Lung microvascular endothelial cell (primary cell): Measurements from ENCODE around the gene DPP8. TPM values are rescaled to one million over a fixed set of nuclear protein-coding genes. Genes with fewer than 3 reads are reported as not detected.
"Not testable (repeated sequence)": the region's sequence is repeated elsewhere in the genome, so short reads cannot be mapped to it uniquely, and the experiment has no call there.

Experiments used
- DNase-seq, 2 donors: peaks; one replicate each; pipeline versions ENCODE4 v3.0.0 to v3.0.0-alpha.2; 2010; ENCODE audit warnings: low read depth in 2 of 2
- total RNA-seq: library from RNA; depleted of rRNA; stranded (reverse); fragments of >200 nt; gene quantifications from 2 replicates; pipeline ENCODE4 v1.2.1, GENCODE V29; 2014

Gene DPP8
- total RNA-seq, 1 donor from 2014 or later = 54.6 TPM

DNA sequence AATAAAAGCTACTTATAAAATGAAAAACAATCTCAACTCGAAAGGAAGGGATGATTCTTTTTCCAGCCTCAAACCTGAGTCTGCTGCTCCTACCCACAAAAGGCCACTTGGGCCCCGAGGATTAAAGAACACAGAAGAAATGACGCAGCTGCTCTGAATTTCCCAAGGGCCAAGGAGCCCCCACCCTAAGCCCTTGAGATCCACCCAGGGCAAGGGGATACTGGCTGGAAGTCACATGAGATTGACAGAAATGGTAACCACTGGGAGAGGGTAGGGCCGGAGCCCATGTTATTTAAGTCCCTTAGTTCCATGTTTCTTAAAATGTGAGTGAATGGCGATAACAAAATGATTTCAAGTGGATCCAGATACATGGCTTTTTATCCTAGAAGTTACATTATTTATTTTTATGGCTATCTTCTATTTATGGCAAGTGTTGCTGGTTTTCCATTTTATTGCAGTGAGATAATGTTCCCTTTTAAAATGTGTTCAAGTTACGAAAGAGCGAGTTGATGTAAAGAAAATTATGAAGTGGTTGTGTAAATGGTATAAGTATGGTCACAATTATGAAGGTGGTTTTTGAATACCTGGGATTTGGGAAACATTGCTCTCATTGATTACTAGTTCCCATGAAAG lies 111.6 kb downstream of the DPP8 start:
- DNase-seq = no peak

DNA sequence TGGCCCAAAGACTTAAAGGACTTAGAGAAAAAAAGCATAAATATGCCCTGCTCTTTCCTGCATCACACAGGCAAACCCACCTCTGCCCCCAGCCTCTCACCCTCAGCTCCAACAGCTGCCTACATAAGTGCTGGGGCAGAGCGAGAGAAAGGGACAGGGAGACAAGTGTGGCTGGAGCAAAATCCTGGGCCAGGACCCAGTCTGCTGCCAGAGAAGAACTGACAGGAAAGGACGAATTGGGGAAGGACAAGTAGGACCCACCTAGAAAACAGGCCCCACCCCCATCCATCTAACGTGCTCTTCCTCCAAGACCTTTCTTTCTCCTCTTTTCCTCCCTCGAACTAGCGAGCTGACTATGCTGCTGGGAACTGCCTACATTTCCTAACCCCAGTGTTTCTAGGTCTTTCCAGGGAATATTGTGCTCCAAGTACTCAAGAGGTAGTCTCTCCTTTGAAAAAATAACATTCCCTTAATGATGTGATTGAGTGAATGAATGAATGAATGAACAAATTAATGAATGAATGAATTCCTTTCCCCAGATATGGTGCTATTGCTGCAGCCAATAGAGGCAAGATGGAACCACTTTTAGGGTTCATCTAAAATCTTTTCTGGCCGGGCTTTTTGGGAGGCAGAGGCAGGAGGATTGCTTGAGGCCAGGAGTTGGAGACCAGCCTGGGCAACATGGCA lies 113.2 kb downstream of the DPP8 start:
- DNase-seq = no peak

DNA sequence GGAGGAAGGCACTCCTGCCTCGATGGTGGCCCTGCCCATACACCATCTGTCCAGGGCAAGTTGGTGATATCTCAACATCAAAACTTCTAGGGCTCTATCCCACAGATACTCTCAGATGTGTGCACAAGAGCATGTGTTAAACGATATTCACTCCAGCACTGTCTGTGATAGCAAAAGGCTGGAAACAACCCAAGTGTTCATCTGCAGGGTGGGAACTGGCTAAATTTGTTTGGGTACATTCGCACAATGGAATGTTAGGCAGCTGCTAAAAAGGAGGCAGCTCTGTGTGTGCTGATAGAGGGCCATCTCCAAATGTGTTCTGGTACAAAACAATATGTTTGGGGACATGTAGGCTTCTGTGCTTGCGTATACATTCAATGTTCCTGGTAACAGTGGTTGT lies 114.5 kb downstream of the DPP8 start:
- no peak for DNase-seq

DNA sequence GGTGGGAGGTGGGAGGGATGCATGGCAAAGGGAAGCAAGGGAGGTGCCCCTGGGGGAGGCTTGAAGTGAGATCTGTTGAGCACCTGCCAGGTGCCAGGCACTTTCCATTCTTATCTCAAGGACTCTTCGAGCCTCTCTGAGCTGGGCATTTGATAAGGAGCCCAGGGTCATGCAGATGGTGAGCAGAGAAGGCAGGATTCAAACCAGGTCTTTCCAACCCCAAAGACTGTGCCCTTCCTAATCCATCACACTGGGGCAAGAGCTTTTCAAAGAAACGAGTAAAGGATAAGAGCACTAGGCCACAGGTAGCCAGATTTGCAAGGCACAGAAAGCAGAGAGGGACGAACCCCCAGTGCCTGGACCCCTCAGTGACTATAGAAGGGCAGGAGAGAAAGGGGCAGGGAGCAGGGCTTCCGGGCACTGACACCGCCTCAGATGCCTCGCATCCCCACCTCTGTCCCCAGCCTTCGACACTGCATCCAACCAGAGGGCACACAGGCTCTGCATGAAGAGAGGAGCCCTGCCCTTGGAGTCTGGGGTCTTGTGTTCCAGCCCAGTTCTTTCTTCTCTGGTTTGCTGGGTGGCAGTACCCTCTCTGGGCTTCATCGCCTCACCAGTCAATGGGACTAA lies 115.8 kb downstream of the DPP8 start:
- no peak for DNase-seq

DNA sequence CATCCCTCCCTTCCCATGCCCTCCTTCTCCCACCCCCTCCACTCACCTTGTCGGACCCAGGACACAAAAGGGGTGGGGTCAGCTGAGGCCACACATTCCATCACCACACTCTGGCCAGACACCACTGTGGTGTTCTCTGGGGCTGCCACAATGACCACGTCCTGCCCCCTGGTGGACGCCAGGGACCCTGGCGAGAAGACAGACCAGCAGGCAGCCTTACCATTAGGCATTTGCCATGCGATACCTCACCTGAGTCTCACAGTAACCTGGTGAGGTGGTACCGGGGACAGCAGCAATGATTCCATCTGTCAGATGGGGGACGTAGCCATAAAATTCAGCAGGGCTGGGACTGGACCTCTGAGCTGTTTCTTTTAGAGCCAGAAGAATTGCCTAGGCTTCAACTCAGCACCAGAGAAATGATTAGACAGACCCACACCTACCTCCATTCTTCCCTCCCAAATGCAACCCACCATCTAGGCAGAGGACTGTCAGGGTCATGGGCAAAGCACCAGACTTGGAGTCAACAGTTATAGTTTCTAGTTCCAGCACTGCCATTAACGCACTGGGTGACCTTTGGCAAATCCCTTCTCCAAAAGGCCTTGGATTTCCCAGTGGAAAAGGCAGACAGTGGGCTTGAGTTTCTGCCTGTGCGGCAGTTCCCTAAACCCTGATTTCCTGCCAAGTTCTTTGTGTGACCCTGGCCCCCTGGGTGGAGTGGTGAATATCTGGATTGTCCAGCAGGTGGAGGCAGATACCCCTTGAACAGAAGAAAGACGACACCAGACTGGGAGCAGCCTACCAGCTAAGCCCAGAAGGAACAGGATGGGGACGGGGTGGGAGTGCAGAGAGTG lies 116.5 kb downstream of the DPP8 start:
- peak; percentile 61 to 80 for DNase-seq

DNA sequence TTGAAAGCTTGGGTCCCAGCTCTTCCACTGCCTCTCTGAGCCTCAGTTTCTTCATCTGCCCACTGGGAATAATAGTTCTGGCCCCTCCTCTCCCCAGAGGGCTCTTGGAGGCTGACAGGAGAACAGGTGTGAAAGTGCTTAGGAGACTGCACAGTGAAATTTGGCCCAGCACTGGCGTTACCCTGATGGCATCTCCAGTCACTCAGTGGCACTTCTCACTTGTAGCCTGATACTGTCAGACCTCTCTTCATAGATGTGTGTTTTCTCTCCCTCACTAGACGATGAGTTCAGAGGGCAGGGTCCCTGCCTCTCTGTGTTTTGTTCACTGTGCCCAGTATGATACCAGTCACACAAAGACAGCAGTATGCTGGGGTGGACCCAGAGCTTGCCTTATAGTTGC lies 117.5 kb downstream of the DPP8 start:
- DNase-seq = no peak

DNA sequence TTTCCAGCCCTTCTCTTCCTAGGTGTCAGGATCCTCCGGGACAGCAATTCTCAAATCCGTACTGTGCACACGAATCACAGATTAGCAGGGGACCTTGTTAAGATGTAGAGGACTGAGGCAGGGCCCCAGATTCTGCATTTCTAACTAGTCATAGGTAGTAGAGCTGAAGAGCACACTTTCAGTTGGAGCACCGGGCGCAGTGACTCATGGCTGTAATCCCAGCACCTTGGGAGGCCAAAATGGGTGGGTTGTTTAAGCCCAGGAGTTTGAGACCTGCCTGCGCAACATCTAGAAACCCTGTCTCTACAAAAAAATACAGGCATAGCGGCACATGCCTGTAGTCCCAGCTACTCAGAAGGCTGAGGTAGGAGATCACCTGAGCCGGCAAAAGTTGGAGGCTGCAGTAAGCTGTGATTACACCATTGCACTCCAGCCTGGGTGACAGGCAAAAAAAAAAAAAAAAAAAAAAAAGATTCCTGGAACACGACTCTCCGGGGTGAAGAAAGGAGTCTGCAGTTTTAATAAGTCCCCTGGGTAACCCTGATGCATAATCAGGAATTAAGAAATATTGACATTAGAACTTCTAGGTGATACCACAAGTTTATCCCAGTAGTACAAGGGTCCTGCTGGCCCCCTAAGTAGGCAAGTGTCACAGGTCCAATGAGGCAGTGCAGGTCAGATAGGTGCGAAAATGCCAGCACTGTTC lies 118.3 kb downstream of the DPP8 start:
- no peak for DNase-seq

DNA sequence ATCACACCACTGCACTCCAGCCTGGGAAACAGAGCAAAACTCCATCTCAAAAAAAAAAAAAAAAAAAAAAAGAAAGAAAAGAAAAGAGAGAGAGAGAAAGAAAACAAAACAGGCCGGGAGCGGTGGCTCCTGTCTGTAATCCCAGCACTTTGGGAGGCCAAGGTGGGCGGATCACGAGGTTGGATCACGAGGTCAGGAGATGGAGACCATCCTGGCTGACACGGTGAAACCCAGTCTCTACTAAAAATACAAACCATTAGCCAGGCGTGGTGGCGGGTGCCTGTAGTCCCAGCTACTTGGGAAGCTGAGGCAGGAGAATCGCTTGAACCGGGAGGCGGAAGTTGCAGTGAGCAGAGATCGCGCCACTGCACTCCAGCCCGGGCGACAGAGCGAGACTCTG lies 119.0 kb downstream of the DPP8 start:
- DNase-seq = not testable (repeated sequence)

DNA sequence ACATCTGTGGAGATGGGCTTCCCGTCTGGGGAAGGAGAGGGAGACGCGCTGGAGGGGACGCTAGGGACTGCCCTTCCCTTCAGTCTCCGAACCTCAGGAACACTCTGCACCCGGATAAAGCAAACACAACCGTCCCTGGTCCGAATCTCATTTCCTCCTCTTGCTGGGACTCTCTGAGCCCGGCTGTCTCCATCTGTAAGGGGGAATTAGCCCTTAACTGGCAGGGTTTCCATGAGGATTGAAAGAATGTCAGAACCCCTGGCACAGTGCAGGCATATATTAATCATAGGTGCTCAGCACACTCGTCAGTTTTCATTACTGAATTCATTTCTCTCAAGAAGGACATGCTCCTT lies 120.5 kb downstream of the DPP8 start:
- DNase-seq = no peak

DNA sequence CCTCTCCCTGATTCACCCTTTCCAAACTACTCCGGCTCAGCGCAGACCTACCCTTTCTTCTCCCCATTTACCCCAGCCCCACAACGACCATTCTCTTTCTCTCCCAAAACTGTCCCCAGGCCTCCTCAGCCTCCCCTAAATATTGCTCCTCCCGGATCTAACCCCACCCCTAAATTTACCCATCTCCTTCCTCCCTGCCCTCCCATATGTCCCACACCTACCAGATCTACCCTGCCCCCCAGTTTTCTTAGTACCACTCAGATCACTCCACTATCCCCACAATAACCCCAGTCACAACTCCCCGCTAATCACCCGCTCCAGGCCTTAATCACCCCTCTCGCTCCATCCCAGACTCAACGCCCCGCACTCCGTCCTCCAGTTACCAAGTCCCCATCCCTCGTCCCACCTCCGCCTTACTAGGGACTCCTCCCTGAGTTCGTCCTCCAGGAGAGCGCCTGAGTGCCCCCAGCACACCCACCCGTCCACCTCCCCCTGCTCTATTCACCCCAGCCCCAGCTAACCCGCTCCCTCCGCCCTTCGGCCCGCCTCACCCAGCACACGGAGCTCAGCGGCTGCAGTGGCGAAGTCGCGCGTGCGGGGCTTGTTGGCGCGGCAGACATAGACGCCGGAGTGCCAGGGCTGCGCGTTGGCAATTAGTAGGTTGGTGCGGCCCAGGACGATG lies 121.1 kb downstream of the DPP8 start:
- DNase-seq = no peak

DNA sequence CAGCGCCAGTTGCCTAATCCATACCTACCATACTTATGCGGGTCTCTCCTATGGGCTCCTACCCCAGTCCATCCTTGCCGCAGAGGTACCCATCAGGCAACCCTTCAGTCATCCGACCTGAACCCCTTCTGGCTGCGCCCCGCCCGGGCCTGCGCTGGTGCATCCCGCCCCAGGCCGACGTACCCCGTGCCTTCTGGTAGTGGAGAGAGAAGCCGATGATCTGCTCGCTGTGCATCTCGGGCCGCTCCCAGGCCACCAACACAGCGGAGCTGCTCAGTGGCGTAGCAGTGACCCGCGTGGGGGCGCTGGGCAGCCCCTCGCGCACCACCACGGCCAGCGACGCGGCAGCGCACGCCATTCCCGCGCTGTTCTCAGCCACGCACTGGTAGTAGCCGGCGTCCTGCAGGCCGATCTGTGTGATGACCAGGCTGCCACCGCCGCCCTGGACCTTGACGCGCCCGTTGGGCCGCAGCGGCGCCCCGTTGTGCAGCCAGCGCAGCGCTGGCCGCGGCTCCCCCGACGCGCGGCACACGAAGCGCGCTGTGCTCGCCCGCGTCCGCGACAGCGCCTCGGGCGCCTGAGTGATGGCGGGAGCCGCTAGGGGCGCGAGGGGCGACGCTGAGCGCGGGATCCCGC lies 121.8 kb downstream of the DPP8 start:
- DNase-seq = peak in 1 of 2 donors; percentile 18

DNA sequence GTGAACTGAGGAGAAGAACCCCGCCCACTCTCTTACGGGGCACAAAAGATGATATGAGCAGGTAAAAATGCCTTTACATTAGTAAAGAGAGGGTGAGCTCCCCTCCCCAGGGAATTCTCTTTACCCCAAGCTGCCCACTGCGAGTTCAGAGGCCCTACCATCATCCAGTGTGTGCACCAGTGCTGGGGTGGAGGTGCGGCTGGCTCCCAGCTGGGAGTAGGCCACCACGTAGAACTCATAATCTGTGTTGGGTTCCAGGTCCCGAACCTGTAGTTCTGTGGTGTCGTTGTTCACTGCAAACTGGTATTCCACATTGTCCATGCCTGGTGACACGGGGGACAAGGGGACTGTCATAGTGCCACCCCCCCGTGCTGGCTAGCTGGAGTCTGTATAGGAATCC lies 122.6 kb downstream of the DPP8 start:
- DNase-seq = no peak

DNA sequence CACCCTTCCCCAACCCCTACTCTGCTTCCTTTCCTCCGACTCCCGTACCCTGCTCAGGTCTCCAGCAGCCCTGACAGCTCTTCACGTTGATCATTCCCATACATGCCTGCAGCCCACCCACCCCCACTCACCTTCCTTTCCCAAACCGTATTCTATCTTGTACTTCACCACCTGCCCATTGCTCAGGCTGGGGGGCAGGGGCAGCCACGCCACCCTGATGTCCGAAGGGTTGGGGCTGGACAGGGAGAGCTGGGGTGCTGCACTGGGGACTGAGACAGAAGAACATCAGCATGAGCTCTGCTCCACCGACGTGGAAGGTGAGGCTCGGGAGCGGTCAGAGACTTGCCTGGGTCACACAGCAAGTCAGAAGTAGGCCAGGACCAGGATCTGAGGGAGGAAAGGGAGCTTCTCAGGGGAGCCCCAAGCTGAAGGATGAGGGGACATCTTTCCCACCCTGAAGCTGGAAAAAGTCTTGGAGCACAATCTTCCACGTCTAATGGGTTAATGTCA lies 123.2 kb downstream of the DPP8 start:
- DNase-seq = no peak

DNA sequence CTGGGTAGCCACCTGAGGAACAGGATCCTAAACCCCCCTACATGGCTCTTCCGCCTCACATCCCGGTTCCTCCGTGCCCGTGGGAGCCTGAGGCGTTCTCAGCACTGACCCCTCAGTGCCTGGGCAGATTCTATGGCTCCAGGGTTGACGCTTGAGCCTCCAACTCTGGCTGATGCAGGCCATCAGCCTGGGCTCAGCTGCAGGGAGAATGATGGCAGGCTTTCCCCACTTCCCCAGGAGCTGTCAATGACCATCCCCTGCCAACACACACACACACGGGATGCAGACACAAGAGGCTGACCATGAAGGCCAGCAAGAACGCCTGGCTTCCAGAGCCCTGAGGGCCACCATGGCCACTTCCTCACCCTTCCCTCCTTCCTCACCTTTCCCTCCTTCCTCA lies 123.9 kb downstream of the DPP8 start:
- DNase-seq = no peak

DNA sequence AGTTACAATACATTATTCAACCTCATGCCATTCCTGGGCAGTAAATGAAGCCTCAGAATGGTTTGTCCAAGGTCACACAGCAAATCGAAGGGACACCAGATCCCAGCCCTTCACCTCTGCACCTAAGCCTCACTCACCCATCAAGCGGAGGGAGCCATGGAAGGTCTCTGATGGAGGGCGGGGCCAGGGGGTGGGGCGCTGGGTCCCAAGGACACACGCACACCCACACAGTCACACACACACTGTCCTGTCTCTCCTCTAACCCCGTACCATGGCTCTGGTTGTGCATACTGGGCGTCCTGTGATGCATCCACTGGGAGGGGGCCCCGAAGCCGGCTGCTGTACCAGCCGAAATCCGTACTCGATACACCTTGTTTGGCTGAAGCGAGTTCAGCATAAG lies 124.4 kb downstream of the DPP8 start:
- no peak for DNase-seq

Other genes starting within 250 kb of the DPP8 start
- 1.7 and 2.2 TPM in 2 replicates for gene PARP16, start 230.8 kb downstream of the DPP8 start, total RNA-seq
- not detected in 2 replicates for gene RNU5A-1, start 221.6 kb downstream of the DPP8 start, total RNA-seq
- not detected in 2 replicates for gene RNU5B-1, start 213.0 kb downstream of the DPP8 start, total RNA-seq
- under 0.01 TPM in 1 of 2 replicates, not detected in the other for gene IGDCC3, start 139.7 kb downstream of the DPP8 start, total RNA-seq
- gene IGDCC4, start 94.7 kb downstream of the DPP8 start, total RNA-seq = under 0.01 and 0.22 TPM in 2 replicates
- gene HACD3, start 12.8 kb upstream of the DPP8 start, total RNA-seq = 83.0 and 87.5 TPM in 2 replicates
- 24.6 and 29.2 TPM in 2 replicates for gene INTS14, start 93.4 kb upstream of the DPP8 start, total RNA-seq
- 12.7 and 23.8 TPM in 2 replicates for gene SLC24A1, start 104.2 kb upstream of the DPP8 start, total RNA-seq